ENCODE data around the gene CCDC188.

GRCh38 chr22:20194681-20195593, 44.1 kb upstream of the CCDC188 start:
- TF ChIP-seq SP1 (IDR thresholded peaks at IDR 0.05) (no peak), FOXK2 (IDR thresholded peaks at IDR 0.05) (no peak), FOXM1 (IDR thresholded peaks at IDR 0.05; ENCODE audit: borderline replicate concordance) (no peak), FOXA1 (IDR thresholded peaks at IDR 0.05) (no peak), ZNF384 (IDR thresholded peaks at IDR 0.05) (no peak), SUZ12 (IDR thresholded peaks at IDR 0.05) (no peak), PKNOX1 (IDR thresholded peaks at IDR 0.05) (no peak), BHLHE40 (IDR thresholded peaks at IDR 0.05; ENCODE audit: borderline replicate concordance) (no peak), TARDBP (IDR thresholded peaks at IDR 0.05) (no peak), ARNT (IDR thresholded peaks at IDR 0.05) (no peak), HDGF (IDR thresholded peaks at IDR 0.05; ENCODE audit: borderline replicate concordance) (no peak), ELF4 (IDR thresholded peaks at IDR 0.05) (no peak), LEF1 (IDR thresholded peaks at IDR 0.05; ENCODE audit: borderline replicate concordance) (no peak), NFRKB (IDR thresholded peaks at IDR 0.05) (no peak)
